VCaP (cell line): ENCODE results near the gene STOML1.

Source experiments
- H3K27ac ChIP-seq: fragments of 450-650 bp; 2 replicates; pipeline ENCODE4 v1.5.1; 2017
- TF ChIP-seq, protein P1 (sequence below): fragments of 450-650 bp; conservative IDR thresholded peaks from 2 replicates; pipeline ENCODE4 v1.5.1; 2017; ENCODE audit warnings: mild to moderate bottlenecking, moderate library complexity

Gene STOML1

GRCh38 chr15:74027688-74028087 is 35.6 kb upstream of the STOML1 start:
- TF ChIP-seq, protein P1, sequence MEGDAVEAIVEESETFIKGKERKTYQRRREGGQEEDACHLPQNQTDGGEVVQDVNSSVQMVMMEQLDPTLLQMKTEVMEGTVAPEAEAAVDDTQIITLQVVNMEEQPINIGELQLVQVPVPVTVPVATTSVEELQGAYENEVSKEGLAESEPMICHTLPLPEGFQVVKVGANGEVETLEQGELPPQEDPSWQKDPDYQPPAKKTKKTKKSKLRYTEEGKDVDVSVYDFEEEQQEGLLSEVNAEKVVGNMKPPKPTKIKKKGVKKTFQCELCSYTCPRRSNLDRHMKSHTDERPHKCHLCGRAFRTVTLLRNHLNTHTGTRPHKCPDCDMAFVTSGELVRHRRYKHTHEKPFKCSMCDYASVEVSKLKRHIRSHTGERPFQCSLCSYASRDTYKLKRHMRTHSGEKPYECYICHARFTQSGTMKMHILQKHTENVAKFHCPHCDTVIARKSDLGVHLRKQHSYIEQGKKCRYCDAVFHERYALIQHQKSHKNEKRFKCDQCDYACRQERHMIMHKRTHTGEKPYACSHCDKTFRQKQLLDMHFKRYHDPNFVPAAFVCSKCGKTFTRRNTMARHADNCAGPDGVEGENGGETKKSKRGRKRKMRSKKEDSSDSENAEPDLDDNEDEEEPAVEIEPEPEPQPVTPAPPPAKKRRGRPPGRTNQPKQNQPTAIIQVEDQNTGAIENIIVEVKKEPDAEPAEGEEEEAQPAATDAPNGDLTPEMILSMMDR: no peak
- no peak overlapping the region for H3K27ac ChIP-seq

GRCh38 chr15:74025436-74025835 is 33.3 kb upstream of the STOML1 start:
- TF ChIP-seq, protein P1: no peak

DNA sequence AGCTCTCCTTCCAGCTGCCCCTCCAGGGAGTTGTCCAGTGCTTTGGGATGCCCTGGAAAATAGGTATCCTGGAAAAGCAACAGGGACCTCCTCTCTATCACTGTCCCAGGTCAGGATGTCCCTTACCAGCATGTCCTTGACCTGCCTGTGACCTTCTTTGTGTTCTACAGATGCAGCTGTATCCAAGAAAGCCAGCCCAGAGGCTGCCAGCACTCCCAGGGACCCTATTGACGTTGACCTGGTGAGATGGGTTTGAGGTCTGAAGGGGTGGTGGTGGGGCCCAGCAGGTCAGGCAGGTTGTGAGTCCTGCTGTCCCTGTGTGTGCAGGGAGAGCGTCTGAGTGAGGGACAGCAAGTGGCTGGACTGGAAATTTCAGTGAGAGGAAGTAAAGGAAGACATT is 32.6 kb upstream of the STOML1 start:
- H3K27ac ChIP-seq: peak overlapping the region; percentile 68

More at GRCh38 chr15:74025436-74025835, 33.3 kb upstream of the STOML1 start:
- H3K27ac ChIP-seq: peak overlapping the region; percentile 68

DNA sequence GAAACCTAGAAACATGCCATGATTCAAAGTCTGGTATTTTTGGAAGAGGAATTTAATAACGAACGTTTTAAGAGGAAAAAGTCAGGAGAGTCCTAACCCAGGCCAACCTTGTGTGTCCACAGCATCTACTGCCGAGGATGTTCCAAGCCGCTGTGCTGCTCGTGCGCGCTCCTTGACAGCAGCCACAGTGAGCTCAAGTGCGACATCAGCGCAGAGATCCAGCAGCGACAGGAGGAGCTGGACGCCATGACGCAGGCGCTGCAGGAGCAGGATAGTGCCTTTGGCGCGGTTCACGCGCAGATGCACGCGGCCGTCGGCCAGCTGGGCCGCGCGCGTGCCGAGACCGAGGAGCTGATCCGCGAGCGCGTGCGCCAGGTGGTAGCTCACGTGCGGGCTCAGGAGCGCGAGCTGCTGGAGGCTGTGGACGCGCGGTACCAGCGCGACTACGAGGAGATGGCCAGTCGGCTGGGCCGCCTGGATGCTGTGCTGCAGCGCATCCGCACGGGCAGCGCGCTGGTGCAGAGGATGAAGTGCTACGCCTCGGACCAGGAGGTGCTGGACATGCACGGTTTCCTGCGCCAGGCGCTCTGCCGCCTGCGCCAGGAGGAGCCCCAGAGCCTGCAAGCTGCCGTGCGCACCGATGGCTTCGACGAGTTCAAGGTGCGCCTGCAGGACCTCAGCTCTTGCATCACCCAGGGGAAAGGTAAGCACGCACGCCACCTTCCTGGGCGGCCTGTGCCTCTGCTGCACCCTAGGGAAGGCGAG is 30.8 kb upstream of the STOML1 start:
- TF ChIP-seq, protein P1: no peak
- H3K27ac ChIP-seq: no peak overlapping the region; the same call in 1 of the 2 replicates

More for the DNA sequence above, 32.6 kb upstream of the STOML1 start:
- TF ChIP-seq, protein P1: no peak

DNA sequence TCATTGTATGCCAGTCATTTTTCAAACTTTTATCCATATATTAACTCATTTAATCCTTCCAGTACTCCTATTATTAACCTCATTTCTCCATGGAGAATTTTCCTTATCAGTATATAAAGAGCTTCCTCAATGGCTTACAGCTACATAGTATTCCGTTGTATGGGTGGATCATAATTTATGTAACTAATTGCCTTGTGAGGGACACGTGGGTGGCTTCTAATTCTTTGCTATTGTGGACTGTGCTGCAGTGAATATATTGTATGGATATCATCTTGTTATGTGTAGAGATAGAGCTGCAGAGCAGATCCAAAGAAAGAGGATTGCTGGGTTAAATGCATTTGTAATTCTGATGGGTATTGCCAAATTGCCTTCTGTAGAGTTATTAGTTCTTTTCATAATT is 27.6 kb upstream of the STOML1 start:
- H3K27ac ChIP-seq: no peak overlapping the region
- TF ChIP-seq, protein P1: no peak

- TF ChIP-seq, protein P1: no peak
- H3K27ac ChIP-seq: no peak overlapping the region
Observed at GRCh38 chr15:74013374-74013894, 21.3 kb upstream of the STOML1 start.

GRCh38 chr15:74011610-74012009 is 19.5 kb upstream of the STOML1 start:
- peak overlapping the region; percentile 98 for H3K27ac ChIP-seq

More at GRCh38 chr15:74011610-74012009, 19.5 kb upstream of the STOML1 start:
- TF ChIP-seq, protein P1: no peak
